Activated CD4-positive, alpha-beta T cell treated with anti-CD3 and anti-CD28 coated beads, Interleukin-2, amount 50 U/mL, for 1 hour (primary cell): Measurements from ENCODE around the gene TBC1D4.
"Not testable (repeated sequence)": the region's sequence is repeated elsewhere in the genome, so short reads cannot be mapped to it uniquely, and the experiment has no call there.

Experiments used
- DNase-seq: peaks from one replicate; pipeline ENCODE4 v3.0.0-alpha.2; 2020

Gene TBC1D4

GRCh38 chr13:75263741-75264407, 218.1 kb downstream of the TBC1D4 start:
- no peak for DNase-seq

GRCh38 chr13:75258159-75258782, 223.7 kb downstream of the TBC1D4 start:
- DNase-seq = no peak

- DNase-seq = no peak
Observed at GRCh38 chr13:75256922-75257321, 225.0 kb downstream of the TBC1D4 start.

- no peak for DNase-seq
Observed at GRCh38 chr13:75255653-75256052, 226.3 kb downstream of the TBC1D4 start.

- no peak for DNase-seq
Observed at GRCh38 chr13:75255147-75255546, 226.8 kb downstream of the TBC1D4 start.

- DNase-seq = no peak
Observed at GRCh38 chr13:75251188-75251587, 230.8 kb downstream of the TBC1D4 start.

- DNase-seq = no peak
Observed at GRCh38 chr13:75250526-75251178, 231.3 kb downstream of the TBC1D4 start.

GRCh38 chr13:75245578-75245977, 236.4 kb downstream of the TBC1D4 start:
- DNase-seq = not testable (repeated sequence)

- not testable (repeated sequence) for DNase-seq
Observed at GRCh38 chr13:75240240-75240639, 241.7 kb downstream of the TBC1D4 start.

- DNase-seq = no peak
Observed at GRCh38 chr13:75236774-75237173, 245.2 kb downstream of the TBC1D4 start.
